ENCODE data around the gene COASY. TPM values are rescaled to one million over a fixed set of nuclear protein-coding genes. Genes with fewer than 3 reads are reported as not detected.
A peak's percentile ranks its signal among the peaks of the same experiment; 100 is the strongest.

The COASY gene
- total RNA-seq, 1 experiment from 2014 or later, result 46.7 TPM

- H3K79me2 ChIP-seq (ENCODE audit: low read length), result no peaks in the 10 kb centered on the region
- H3K9me2 ChIP-seq (replicated peaks; ENCODE audit: insufficient read depth, low read length), result no peaks in the 10 kb centered on the region
- H3K4me3 ChIP-seq (ENCODE audit: low read length), result no peak overlapping the region
- DNase-seq, result no peak
- H3K27ac ChIP-seq (ENCODE audit: low read length), result no peak overlapping the region
- no peaks in the 10 kb centered on the region for H3K36me3 ChIP-seq (ENCODE audit: insufficient read depth, low read length)
- peaks cover under 1% of the 10 kb centered on the region; the same call in 1 of the 2 replicates for H3K4me1 ChIP-seq (ENCODE audit: low read length)
- no peak overlapping the region for H3K4me2 ChIP-seq (ENCODE audit: low read depth, low read length, poor library complexity, severe bottlenecking)
- H3K9me3 ChIP-seq (ENCODE audit: low read length), result no peaks in the 10 kb centered on the region
- no peak overlapping the region for H2AFZ ChIP-seq (ENCODE audit: low read length)
- no peak overlapping the region for H3K9ac ChIP-seq (ENCODE audit: low read length)
- H4K20me1 ChIP-seq (ENCODE audit: insufficient read depth, low read depth, low read length), result no peaks in the 10 kb centered on the region
- no peaks in the 10 kb centered on the region for H3K27me3 ChIP-seq (ENCODE audit: low read length)
Observed at GRCh38 chr17:42518755-42519545, 43.0 kb upstream of the COASY start.

DNA sequence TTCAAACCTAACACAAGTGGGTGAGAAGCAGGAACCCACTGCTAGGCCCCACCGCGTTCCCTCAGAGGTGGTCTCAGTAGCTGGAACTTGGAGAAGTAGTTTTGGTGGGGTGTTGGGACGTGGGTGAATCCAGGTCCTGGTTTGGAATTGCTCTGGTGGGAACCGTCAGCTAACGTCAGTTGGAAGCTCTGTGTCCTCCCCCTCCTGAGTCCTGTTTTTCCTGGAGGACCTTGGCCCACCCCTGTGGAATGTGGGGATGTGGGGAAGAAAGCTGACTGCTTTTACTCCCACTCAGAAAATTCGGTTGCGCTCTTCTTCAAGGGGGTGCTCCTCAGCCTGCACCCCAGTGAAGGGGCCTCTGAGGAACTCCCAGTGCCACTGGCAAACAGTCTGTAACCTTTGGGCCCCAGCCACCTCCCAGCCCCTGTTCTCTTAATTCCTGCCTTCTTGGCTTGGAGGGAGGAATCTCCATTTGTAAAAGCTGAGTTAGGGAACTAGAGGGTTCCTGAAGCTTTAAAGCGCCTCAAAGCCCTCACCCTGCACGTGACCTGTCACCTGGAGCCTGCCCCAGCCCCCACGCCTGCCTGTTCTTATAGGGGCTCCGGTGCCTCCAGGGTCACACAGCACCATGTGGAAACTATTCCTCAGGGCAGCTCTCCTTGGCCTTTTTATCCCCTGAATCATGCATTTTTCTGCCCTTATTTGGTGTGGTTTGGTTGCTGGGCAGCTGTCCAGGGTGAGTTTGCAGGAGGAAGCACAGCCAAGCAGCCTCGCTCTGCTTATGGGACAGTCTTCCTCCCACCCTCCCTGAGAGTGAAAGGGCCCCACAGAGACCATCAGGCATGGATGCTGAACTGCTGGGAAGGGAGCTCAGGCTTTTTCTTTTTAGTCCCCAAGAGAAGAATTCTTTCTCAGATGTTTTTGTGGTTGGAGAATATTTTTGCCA lies 42.1 kb upstream of the COASY start:
- DNase-seq, result no peak
- Histone ChIP-seq H3K79me2 (ENCODE audit: low read length) (no peaks in the 10 kb centered on the region), H3K27me3 (ENCODE audit: low read length) (no peaks in the 10 kb centered on the region), H3K4me3 (ENCODE audit: low read length) (no peak overlapping the region), H3K36me3 (ENCODE audit: insufficient read depth, low read length) (no peaks in the 10 kb centered on the region), H3K27ac (ENCODE audit: low read length) (no peak overlapping the region), H3K9me2 (replicated peaks; ENCODE audit: insufficient read depth, low read length) (no peaks in the 10 kb centered on the region), H3K9me3 (ENCODE audit: low read length) (no peaks in the 10 kb centered on the region), H2AFZ (ENCODE audit: low read length) (no peak overlapping the region), H3K4me2 (ENCODE audit: low read depth, low read length, poor library complexity, severe bottlenecking) (no peak overlapping the region), H3K9ac (ENCODE audit: low read length) (no peak overlapping the region), H4K20me1 (ENCODE audit: insufficient read depth, low read depth, low read length) (no peaks in the 10 kb centered on the region), H3K4me1 (ENCODE audit: low read length) (peaks cover 5% of the 10 kb centered on the region)

- H3K9me2 ChIP-seq (replicated peaks; ENCODE audit: insufficient read depth, low read length), result no peaks in the 10 kb centered on the region
- peak; percentile 60 for DNase-seq
- no peaks in the 10 kb centered on the region for H3K36me3 ChIP-seq (ENCODE audit: insufficient read depth, low read length)
- H2AFZ ChIP-seq (ENCODE audit: low read length), result no peak overlapping the region
- no peaks in the 10 kb centered on the region for H4K20me1 ChIP-seq (ENCODE audit: insufficient read depth, low read depth, low read length)
- H3K27me3 ChIP-seq (ENCODE audit: low read length), result no peaks in the 10 kb centered on the region
- no peak overlapping the region for H3K9ac ChIP-seq (ENCODE audit: low read length)
- no peaks in the 10 kb centered on the region for H3K79me2 ChIP-seq (ENCODE audit: low read length)
- H3K27ac ChIP-seq (ENCODE audit: low read length), result no peak overlapping the region
- H3K4me2 ChIP-seq (ENCODE audit: low read depth, low read length, poor library complexity, severe bottlenecking), result no peak overlapping the region
- H3K9me3 ChIP-seq (ENCODE audit: low read length), result no peaks in the 10 kb centered on the region
- peaks cover 5% of the 10 kb centered on the region for H3K4me1 ChIP-seq (ENCODE audit: low read length)
- no peak overlapping the region for H3K4me3 ChIP-seq (ENCODE audit: low read length)
Observed at GRCh38 chr17:42520540-42520951, 41.4 kb upstream of the COASY start.

- Histone ChIP-seq H3K36me3 (ENCODE audit: insufficient read depth, low read length) (no peaks in the 10 kb centered on the region), H4K20me1 (ENCODE audit: insufficient read depth, low read depth, low read length) (no peaks in the 10 kb centered on the region), H2AFZ (ENCODE audit: low read length) (no peak overlapping the region), H3K9me3 (ENCODE audit: low read length) (no peaks in the 10 kb centered on the region), H3K9ac (ENCODE audit: low read length) (no peak overlapping the region), H3K79me2 (ENCODE audit: low read length) (no peaks in the 10 kb centered on the region), H3K27ac (ENCODE audit: low read length) (no peak overlapping the region), H3K4me1 (ENCODE audit: low read length) (peaks cover 5% of the 10 kb centered on the region), H3K27me3 (ENCODE audit: low read length) (no peaks in the 10 kb centered on the region), H3K4me3 (ENCODE audit: low read length) (no peak overlapping the region), H3K9me2 (replicated peaks; ENCODE audit: insufficient read depth, low read length) (no peaks in the 10 kb centered on the region), H3K4me2 (ENCODE audit: low read depth, low read length, poor library complexity, severe bottlenecking) (no peak overlapping the region)
- DNase-seq, result no peak
Observed at GRCh38 chr17:42521036-42521435, 40.9 kb upstream of the COASY start.

GRCh38 chr17:42521666-42522262 lies 40.2 kb upstream of the COASY start:
- H3K79me2 ChIP-seq (ENCODE audit: low read length), result no peaks in the 10 kb centered on the region
- no peak overlapping the region for H3K4me3 ChIP-seq (ENCODE audit: low read length)
- no peaks in the 10 kb centered on the region for H3K27me3 ChIP-seq (ENCODE audit: low read length)
- no peaks in the 10 kb centered on the region for H3K9me2 ChIP-seq (replicated peaks; ENCODE audit: insufficient read depth, low read length)
- H3K4me1 ChIP-seq (ENCODE audit: low read length), result peaks cover 5% of the 10 kb centered on the region
- no peaks in the 10 kb centered on the region for H3K36me3 ChIP-seq (ENCODE audit: insufficient read depth, low read length)
- H3K27ac ChIP-seq (ENCODE audit: low read length), result no peak overlapping the region
- no peak overlapping the region for H3K4me2 ChIP-seq (ENCODE audit: low read depth, low read length, poor library complexity, severe bottlenecking)
- no peak overlapping the region for H3K9ac ChIP-seq (ENCODE audit: low read length)
- H4K20me1 ChIP-seq (ENCODE audit: insufficient read depth, low read depth, low read length), result no peaks in the 10 kb centered on the region
- no peak overlapping the region for H2AFZ ChIP-seq (ENCODE audit: low read length)
- DNase-seq, result no peak
- H3K9me3 ChIP-seq (ENCODE audit: low read length), result no peaks in the 10 kb centered on the region

GRCh38 chr17:42522263-42522790 lies 39.6 kb upstream of the COASY start:
- H3K36me3 ChIP-seq (ENCODE audit: insufficient read depth, low read length), result no peaks in the 10 kb centered on the region
- H3K27ac ChIP-seq (ENCODE audit: low read length), result no peak overlapping the region
- no peaks in the 10 kb centered on the region for H3K9me3 ChIP-seq (ENCODE audit: low read length)
- H3K9me2 ChIP-seq (replicated peaks; ENCODE audit: insufficient read depth, low read length), result no peaks in the 10 kb centered on the region
- DNase-seq, result no peak
- no peaks in the 10 kb centered on the region for H4K20me1 ChIP-seq (ENCODE audit: insufficient read depth, low read depth, low read length)
- H3K4me1 ChIP-seq (ENCODE audit: low read length), result peaks cover 5% of the 10 kb centered on the region
- no peak overlapping the region for H3K4me3 ChIP-seq (ENCODE audit: low read length)
- no peak overlapping the region for H2AFZ ChIP-seq (ENCODE audit: low read length)
- H3K79me2 ChIP-seq (ENCODE audit: low read length), result no peaks in the 10 kb centered on the region
- H3K27me3 ChIP-seq (ENCODE audit: low read length), result no peaks in the 10 kb centered on the region
- no peak overlapping the region for H3K9ac ChIP-seq (ENCODE audit: low read length)
- no peak overlapping the region for H3K4me2 ChIP-seq (ENCODE audit: low read depth, low read length, poor library complexity, severe bottlenecking)

- Histone ChIP-seq H3K27me3 (ENCODE audit: low read length) (no peaks in the 10 kb centered on the region), H3K4me3 (ENCODE audit: low read length) (no peak overlapping the region), H3K9me3 (ENCODE audit: low read length) (no peaks in the 10 kb centered on the region), H3K36me3 (ENCODE audit: insufficient read depth, low read length) (no peaks in the 10 kb centered on the region), H3K4me1 (ENCODE audit: low read length) (peaks cover 5% of the 10 kb centered on the region), H4K20me1 (ENCODE audit: insufficient read depth, low read depth, low read length) (no peaks in the 10 kb centered on the region), H3K4me2 (ENCODE audit: low read depth, low read length, poor library complexity, severe bottlenecking) (no peak overlapping the region), H3K9ac (ENCODE audit: low read length) (no peak overlapping the region), H3K9me2 (replicated peaks; ENCODE audit: insufficient read depth, low read length) (no peaks in the 10 kb centered on the region), H3K27ac (ENCODE audit: low read length) (no peak overlapping the region), H2AFZ (ENCODE audit: low read length) (no peak overlapping the region), H3K79me2 (ENCODE audit: low read length) (no peaks in the 10 kb centered on the region)
- no peak for DNase-seq
Observed at GRCh38 chr17:42522798-42523278, 39.1 kb upstream of the COASY start.
